A673 (cell line): ENCODE results near the gene C4orf50.

Experiments used
- EZH2 ChIP-seq: fragments of 200-600 bp; sonication (generic); IDR thresholded peaks from 2 replicates; pipeline ENCODE4 v1.6.1; 2017; ENCODE audit warnings: borderline replicate concordance, low read depth, mild to moderate bottlenecking, mixed read lengths, antibody characterized with exemption, low read length; ENCODE audit not compliant: poor library complexity, severe bottlenecking
- TF ChIP-seq, protein P1 (sequence below): fragments of 300-800, 200-600 bp; sonication (generic); conservative IDR thresholded peaks from 2 replicates; pipeline ENCODE4 v1.5.1; 2017; ENCODE audit warnings: low read depth, mild to moderate bottlenecking, antibody characterized with exemption, low read length, moderate library complexity, mixed read lengths

GRCh38 chr4:6022607-6023288, 4.5 kb upstream of the C4orf50 start:
- TF ChIP-seq, protein P1, sequence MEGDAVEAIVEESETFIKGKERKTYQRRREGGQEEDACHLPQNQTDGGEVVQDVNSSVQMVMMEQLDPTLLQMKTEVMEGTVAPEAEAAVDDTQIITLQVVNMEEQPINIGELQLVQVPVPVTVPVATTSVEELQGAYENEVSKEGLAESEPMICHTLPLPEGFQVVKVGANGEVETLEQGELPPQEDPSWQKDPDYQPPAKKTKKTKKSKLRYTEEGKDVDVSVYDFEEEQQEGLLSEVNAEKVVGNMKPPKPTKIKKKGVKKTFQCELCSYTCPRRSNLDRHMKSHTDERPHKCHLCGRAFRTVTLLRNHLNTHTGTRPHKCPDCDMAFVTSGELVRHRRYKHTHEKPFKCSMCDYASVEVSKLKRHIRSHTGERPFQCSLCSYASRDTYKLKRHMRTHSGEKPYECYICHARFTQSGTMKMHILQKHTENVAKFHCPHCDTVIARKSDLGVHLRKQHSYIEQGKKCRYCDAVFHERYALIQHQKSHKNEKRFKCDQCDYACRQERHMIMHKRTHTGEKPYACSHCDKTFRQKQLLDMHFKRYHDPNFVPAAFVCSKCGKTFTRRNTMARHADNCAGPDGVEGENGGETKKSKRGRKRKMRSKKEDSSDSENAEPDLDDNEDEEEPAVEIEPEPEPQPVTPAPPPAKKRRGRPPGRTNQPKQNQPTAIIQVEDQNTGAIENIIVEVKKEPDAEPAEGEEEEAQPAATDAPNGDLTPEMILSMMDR = no peak
- TF ChIP-seq EZH2 = no peak
